IPS-15b (cell line): ENCODE data around the gene ARMCX5.
A peak's percentile ranks its signal among the peaks of the same experiment; 100 is the strongest.

ENCODE experiments used
- H3K27me3 ChIP-seq: one replicate; pipeline ENCODE4 v1.6.1; 2013; ENCODE audit warnings: low read length; ENCODE audit not compliant: control insufficient read depth, insufficient read depth
- H3K36me3 ChIP-seq: one replicate; pipeline ENCODE4 v1.6.1; 2013; ENCODE audit warnings: low read length; ENCODE audit not compliant: control insufficient read depth, insufficient read depth
- H3K4me1 ChIP-seq: one replicate; pipeline ENCODE4 v1.6.1; 2013; ENCODE audit warnings: mild to moderate bottlenecking, low read length; ENCODE audit not compliant: control insufficient read depth, insufficient read depth
- H3K4me3 ChIP-seq: one replicate; pipeline ENCODE4 v1.5.1; 2013; ENCODE audit warnings: low read depth, low read length
- H3K9ac ChIP-seq: one replicate; pipeline ENCODE4 v1.6.1; 2013; ENCODE audit warnings: low read depth, mild to moderate bottlenecking, low read length
- H3K9me3 ChIP-seq: one replicate; pipeline ENCODE4 v1.6.1; 2013; ENCODE audit warnings: mild to moderate bottlenecking, low read length; ENCODE audit not compliant: control insufficient read depth, insufficient read depth

The ARMCX5 gene

DNA sequence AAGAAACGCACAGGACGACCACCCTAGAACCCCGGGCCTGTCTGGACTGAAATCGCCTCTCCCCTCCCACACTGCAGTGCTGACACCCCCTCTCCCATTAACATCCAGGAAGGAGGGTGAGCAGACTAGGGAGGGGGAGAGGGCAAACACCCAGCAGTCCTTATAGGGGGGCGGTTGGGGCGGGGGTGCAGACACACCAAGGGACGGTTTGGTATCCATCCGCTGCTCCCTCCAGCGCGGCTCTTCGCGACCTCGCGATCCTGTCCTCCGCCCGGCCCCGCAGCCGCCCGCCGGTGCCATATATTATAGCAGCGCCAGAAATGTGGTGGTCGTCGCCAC is 51.6 kb downstream of the ARMCX5 start:
- Histone ChIP-seq H3K27me3 (peaks cover 8% of the 10 kb centered on the region), H3K4me1 (no peaks in the 10 kb centered on the region), H3K4me3 (peak overlapping the region; percentile 59), H3K36me3 (no peaks in the 10 kb centered on the region), H3K9me3 (no peaks in the 10 kb centered on the region), H3K9ac (no peak overlapping the region)

DNA sequence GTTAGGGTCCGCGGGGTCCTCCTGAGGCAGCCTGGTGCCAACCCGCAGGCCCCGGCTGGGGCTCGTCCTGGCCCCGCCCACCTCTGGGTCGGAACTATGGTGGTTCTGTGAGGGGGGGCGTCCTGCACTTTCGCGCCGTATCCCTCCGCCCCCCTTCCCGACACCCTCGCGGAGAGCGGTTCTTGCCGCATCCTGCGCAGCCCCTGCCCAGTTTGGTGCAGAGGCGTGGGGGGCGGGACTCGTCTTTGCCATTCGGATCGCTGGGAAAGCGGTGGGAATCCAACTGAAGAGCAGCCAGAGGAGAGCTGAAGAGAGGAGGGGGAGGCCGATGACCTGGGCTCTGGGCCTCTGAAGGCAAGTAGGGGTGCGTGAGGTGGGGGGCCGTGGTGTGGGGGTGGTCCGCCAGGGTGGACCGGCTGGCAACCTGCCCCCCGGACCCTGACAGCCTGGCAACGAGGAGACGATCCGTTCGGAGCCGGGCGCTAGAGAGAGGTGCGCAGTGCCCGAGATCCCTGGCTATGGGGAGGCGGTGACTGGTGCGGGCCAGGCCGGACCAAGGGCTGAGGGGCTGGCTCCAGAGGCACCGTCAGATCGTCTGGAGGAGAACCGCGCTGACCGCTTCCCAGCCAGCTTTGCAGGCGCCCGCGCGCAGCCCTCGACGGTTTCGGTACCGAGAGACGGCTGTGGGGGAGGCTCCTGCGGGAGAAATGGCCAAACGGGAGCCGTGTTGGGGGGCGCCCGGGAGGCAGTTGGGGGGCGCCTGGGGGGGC is 52.1 kb downstream of the ARMCX5 start, which contains the start of gene GPRASP1:
GPRASP1 (plus strand) TSS at position 242 of the 770 bp plus-strand sequence. CDS start 2,431 bp downstream, outside the sequence.
- Histone ChIP-seq H3K9ac (no peak within 1 kb of the TSS), H3K4me1 (no peaks in the 10 kb centered on the region), H3K4me3 (peak within 1 kb of the TSS; percentile 59), H3K9me3 (no peaks in the 10 kb centered on the region), H3K27me3 (peaks cover 8% of the 10 kb centered on the region), H3K36me3 (no peaks in the 10 kb centered on the region)

DNA sequence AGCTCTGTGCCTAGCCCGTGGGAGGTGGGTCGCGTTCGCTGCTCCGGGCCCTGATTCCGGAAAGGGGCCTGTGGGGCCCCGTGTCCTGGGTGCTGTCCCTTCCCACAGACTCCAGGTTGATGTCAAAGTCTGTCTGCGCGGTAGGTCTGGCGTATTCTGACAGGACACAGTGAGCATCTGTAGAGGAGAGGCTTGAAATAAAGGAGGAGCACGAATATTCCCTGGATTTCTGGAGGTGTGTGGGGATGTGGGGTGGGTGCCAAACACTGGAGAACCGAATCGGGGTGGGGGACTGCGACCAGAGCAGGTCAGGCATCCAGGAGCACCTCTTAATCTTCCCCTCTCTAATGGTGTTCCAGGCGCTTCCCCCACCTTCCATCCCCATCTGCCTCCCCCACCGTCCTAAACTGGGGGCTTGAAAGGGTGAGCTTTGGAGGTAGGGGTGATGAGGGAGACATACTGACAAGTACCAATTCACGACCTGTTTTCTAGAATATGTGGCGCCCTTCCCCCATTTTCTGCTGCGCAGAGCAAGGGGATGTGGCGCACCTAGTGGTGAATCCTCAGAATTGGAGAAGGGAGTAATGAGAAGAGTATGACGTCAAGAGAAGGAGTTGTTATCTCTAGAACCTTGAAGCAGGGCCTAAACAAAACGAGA is 52.8 kb downstream of the ARMCX5 start:
- Histone ChIP-seq H3K4me3 (peak overlapping the region; percentile 59), H3K9me3 (no peaks in the 10 kb centered on the region), H3K36me3 (no peaks in the 10 kb centered on the region), H3K9ac (no peak overlapping the region), H3K27me3 (peaks cover 8% of the 10 kb centered on the region), H3K4me1 (no peaks in the 10 kb centered on the region)
